ENCODE data around the gene PRXL2B. TPM values are rescaled to one million over a fixed set of nuclear protein-coding genes. Genes with fewer than 3 reads are reported as not detected.

The PRXL2B gene
- total RNA-seq, 1 experiment from 2014 or later = 34.8 TPM

DNA sequence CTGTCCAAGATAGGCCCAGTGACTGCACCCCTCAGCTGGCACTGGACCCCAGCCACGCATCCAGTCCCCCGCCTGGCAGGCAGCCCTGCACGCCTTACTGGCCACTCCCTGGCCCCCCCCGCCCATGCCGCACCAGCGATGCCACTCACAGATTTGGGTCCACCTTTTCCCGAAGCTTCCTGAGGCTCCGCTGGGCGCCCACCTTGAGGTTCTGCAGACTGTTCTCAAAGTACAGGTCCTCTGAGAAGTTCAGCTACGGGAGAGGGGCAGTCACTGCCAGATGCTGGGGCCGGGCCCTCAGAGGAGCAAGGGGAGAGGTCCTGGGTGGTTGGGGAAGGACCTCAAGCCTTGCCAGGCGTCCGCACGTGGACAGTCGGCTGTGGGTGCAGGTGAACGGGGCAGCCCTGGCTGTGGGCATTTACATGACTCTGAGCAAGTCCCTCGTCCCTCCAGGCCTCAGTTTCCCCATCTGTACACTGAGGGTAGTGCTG lies 8.1 kb downstream of the PRXL2B start:
- H3K27me3 ChIP-seq (replicated peaks; ENCODE audit: insufficient read depth, low read depth, low read length, poor library complexity) = no peaks in the 10 kb centered on the region
- no peak overlapping the region for H3K4me3 ChIP-seq (ENCODE audit: low read depth, low read length, poor library complexity, severe bottlenecking)
- no TSS peak for BruUV-seq (replicated peaks)
- intact Hi-C loops (cut with micrococcal nuclease; ENCODE audit: unreplicated experiment) = no loop called here
- ChIA-PET CTCF (no interaction called here), POLR2A (ENCODE audit: low non-redundant PET) (no interaction called here)
- no peaks in the 10 kb centered on the region for H3K36me3 ChIP-seq (ENCODE audit: insufficient read depth, low read length, poor library complexity, severe bottlenecking)
- DNase-seq (ENCODE audit: low spot score) = no peak
- no peaks in the 10 kb centered on the region for H3K9me3 ChIP-seq (ENCODE audit: low read depth, low read length, poor library complexity, severe bottlenecking)
- TF ChIP-seq EZH2 (IDR thresholded peaks at IDR 0.05; ENCODE audit: borderline replicate concordance, low read depth, low read length, poor library complexity, severe bottlenecking) = no peak
- TF ChIP-seq, protein P1, sequence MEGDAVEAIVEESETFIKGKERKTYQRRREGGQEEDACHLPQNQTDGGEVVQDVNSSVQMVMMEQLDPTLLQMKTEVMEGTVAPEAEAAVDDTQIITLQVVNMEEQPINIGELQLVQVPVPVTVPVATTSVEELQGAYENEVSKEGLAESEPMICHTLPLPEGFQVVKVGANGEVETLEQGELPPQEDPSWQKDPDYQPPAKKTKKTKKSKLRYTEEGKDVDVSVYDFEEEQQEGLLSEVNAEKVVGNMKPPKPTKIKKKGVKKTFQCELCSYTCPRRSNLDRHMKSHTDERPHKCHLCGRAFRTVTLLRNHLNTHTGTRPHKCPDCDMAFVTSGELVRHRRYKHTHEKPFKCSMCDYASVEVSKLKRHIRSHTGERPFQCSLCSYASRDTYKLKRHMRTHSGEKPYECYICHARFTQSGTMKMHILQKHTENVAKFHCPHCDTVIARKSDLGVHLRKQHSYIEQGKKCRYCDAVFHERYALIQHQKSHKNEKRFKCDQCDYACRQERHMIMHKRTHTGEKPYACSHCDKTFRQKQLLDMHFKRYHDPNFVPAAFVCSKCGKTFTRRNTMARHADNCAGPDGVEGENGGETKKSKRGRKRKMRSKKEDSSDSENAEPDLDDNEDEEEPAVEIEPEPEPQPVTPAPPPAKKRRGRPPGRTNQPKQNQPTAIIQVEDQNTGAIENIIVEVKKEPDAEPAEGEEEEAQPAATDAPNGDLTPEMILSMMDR (conservative IDR thresholded peaks at IDR 0.05; ENCODE audit: low read depth, low read length) = no peak
- peaks cover 8% of the 10 kb centered on the region for H3K4me1 ChIP-seq (ENCODE audit: insufficient read depth, low read length, poor library complexity, severe bottlenecking)
- H3K27ac ChIP-seq (ENCODE audit: low read depth, low read length, poor library complexity, severe bottlenecking) = no peak overlapping the region

DNA sequence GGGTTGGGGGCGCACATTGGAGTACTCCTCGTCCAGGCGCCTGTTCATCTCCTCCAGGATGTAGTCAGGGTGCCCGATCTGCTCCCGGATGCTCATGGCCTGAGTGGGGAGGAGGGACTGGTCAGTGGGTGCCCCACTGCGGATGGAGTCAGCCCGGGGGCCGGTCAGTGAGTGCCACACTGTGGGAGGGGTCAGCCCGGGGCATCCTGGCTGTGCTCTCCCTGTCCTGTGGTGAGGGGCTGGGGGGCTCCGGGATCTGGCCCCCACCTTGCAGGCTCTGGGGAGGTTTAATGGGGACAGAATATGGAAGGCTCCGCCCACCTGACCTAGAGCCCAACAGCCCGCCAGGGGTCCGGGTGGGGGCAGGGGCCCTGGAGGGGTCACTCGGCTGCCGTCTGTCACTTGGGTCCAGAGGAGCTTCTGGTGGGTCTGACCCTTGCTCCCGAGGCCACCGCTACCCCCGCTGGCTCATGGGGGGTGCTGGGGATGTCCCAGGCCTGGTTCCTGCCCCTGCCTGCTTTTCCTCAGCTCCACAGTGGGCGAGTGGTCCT lies 8.8 kb downstream of the PRXL2B start:
- H3K4me1 ChIP-seq (ENCODE audit: insufficient read depth, low read length, poor library complexity, severe bottlenecking) = peaks cover 8% of the 10 kb centered on the region
- POLR2A ChIA-PET (ENCODE audit: low non-redundant PET) = no interaction called here
- no peak overlapping the region for H3K4me3 ChIP-seq (ENCODE audit: low read depth, low read length, poor library complexity, severe bottlenecking)
- CTCF ChIA-PET = no interaction called here
- TF ChIP-seq, protein P1 (conservative IDR thresholded peaks at IDR 0.05; ENCODE audit: low read depth, low read length) = no peak
- no peak for TF ChIP-seq EZH2 (IDR thresholded peaks at IDR 0.05; ENCODE audit: borderline replicate concordance, low read depth, low read length, poor library complexity, severe bottlenecking)
- no peaks in the 10 kb centered on the region for H3K36me3 ChIP-seq (ENCODE audit: insufficient read depth, low read length, poor library complexity, severe bottlenecking)
- no TSS peak for BruUV-seq (replicated peaks)
- DNase-seq (ENCODE audit: low spot score) = no peak
- H3K9me3 ChIP-seq (ENCODE audit: low read depth, low read length, poor library complexity, severe bottlenecking) = no peaks in the 10 kb centered on the region
- no peaks in the 10 kb centered on the region for H3K27me3 ChIP-seq (replicated peaks; ENCODE audit: insufficient read depth, low read depth, low read length, poor library complexity)
- intact Hi-C loops (cut with micrococcal nuclease; ENCODE audit: unreplicated experiment) = no loop called here
- H3K27ac ChIP-seq (ENCODE audit: low read depth, low read length, poor library complexity, severe bottlenecking) = no peak overlapping the region

DNA sequence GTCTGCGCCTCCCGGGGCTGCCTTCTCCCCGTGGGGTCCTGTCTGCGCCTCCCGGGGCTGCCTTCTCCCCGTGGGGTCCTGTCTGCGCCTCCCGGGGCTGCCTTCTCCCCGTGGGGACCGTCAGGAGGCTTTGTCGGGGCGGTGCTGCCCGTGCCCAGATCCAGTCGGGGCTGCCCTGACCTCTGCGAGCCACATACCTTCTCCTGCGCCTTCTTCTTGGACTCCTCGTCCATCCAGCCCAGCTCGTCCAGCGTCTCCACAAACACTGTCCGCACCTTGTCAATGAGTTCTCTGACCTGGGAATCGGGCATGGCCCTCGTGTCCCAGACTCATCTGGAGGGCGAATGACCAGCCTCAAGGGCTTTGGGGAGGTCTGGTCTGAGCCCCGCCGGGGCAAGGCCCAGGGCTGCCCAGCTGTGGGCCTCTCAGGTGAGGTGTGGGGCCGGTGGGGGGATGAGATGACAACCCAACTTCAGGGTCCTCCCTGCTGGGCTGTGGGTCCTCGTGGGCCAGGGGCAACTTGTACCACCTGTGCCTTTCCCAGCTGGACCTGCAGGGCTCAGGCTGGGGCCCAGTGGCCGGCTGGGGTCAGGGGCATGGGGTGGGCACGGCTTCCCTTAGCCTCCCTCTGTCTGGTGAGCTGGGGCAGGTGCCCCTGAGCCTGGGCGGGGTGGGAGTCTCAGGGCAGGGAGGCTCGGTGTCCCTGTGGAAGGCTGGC lies 9.4 kb downstream of the PRXL2B start:
- Histone ChIP-seq H3K4me3 (ENCODE audit: low read depth, low read length, poor library complexity, severe bottlenecking) (no peak overlapping the region), H3K36me3 (ENCODE audit: insufficient read depth, low read length, poor library complexity, severe bottlenecking) (no peaks in the 10 kb centered on the region), H3K4me1 (ENCODE audit: insufficient read depth, low read length, poor library complexity, severe bottlenecking) (peaks cover 8% of the 10 kb centered on the region), H3K27me3 (replicated peaks; ENCODE audit: insufficient read depth, low read depth, low read length, poor library complexity) (peaks cover 4% of the 10 kb centered on the region), H3K27ac (ENCODE audit: low read depth, low read length, poor library complexity, severe bottlenecking) (no peak overlapping the region), H3K9me3 (ENCODE audit: low read depth, low read length, poor library complexity, severe bottlenecking) (no peaks in the 10 kb centered on the region)
- no TSS peak for BruUV-seq (replicated peaks)
- CTCF ChIA-PET = no interaction called here
- intact Hi-C loops (cut with micrococcal nuclease; ENCODE audit: unreplicated experiment) = no loop called here
- no peak for DNase-seq (ENCODE audit: low spot score)
- no peak for TF ChIP-seq EZH2 (IDR thresholded peaks at IDR 0.05; ENCODE audit: borderline replicate concordance, low read depth, low read length, poor library complexity, severe bottlenecking)
- TF ChIP-seq, protein P1 (conservative IDR thresholded peaks at IDR 0.05; ENCODE audit: low read depth, low read length) = no peak
- POLR2A ChIA-PET (ENCODE audit: low non-redundant PET) = no interaction called here
